SJSA1 (cell line): ENCODE measurements around the gene SOX18. TPM values are rescaled to one million over a fixed set of nuclear protein-coding genes. Genes with fewer than 3 reads are reported as not detected.
"Not testable (repeated sequence)": the region's sequence is repeated elsewhere in the genome, so short reads cannot be mapped to it uniquely, and the experiment has no call there.

Experiments
- DNase-seq, 2 experiments: peaks; one replicate each; pipeline ENCODE4 v3.0.0-alpha.2; 2015 to 2020; ENCODE audit warnings: low spot score in 2 of 2, low read depth in 1 of 2
- H3K27ac ChIP-seq: fragments of 250-450 bp; sonication (Bioruptor Pico); 2 replicates; pipeline ENCODE4 v1.5.1; 2020; ENCODE audit warnings: mild to moderate bottlenecking, moderate library complexity
- H3K27me3 ChIP-seq: fragments of 250-450 bp; sonication (Bioruptor Pico); replicated peaks from 2 replicates; pipeline ENCODE4 v1.5.1; 2020; ENCODE audit warnings: mild to moderate bottlenecking, moderate library complexity
- H3K36me3 ChIP-seq: fragments of 250-450 bp; sonication (Bioruptor Pico); 2 replicates; pipeline ENCODE4 v1.5.1; 2020; ENCODE audit warnings: mild to moderate bottlenecking
- H3K4me1 ChIP-seq: fragments of 250-450 bp; sonication (Bioruptor Pico); replicated peaks from 2 replicates; pipeline ENCODE4 v1.6.1; 2021; ENCODE audit warnings: mild to moderate bottlenecking
- H3K4me3 ChIP-seq: fragments of 250-450 bp; sonication (Bioruptor Pico); 2 replicates; pipeline ENCODE4 v1.5.1; 2020; ENCODE audit warnings: mild to moderate bottlenecking
- H3K9me3 ChIP-seq: fragments of 250-450 bp; sonication (Bioruptor Pico); replicated peaks from 2 replicates; pipeline ENCODE4 v1.5.1; 2020; ENCODE audit warnings: mild to moderate bottlenecking
- total RNA-seq: library from RNA; depleted of rRNA; stranded (reverse); fragments of >200 nt; shearing (Covaris generic); gene quantifications from 2 replicates; pipeline ENCODE4 v1.2.3, GENCODE V29; 2014

The SOX18 gene
- total RNA-seq, 1 experiment from 2014 or later, result 70.0 TPM

GRCh38 chr20:64029293-64030117 lies 19.9 kb downstream of the SOX18 start:
- DNase-seq, result no peak
- no peaks in the 10 kb centered on the region for H3K27me3 ChIP-seq
- no peak overlapping the region for H3K27ac ChIP-seq
- no peaks in the 10 kb centered on the region for H3K4me1 ChIP-seq
- H3K4me3 ChIP-seq, result no peak overlapping the region
- peaks cover 86% of the 10 kb centered on the region for H3K36me3 ChIP-seq
- no peaks in the 10 kb centered on the region for H3K9me3 ChIP-seq

GRCh38 chr20:64027981-64028685 lies 21.3 kb downstream of the SOX18 start:
- no peaks in the 10 kb centered on the region for H3K4me1 ChIP-seq
- H3K4me3 ChIP-seq, result no peak overlapping the region
- no peaks in the 10 kb centered on the region for H3K27me3 ChIP-seq
- no peak overlapping the region for H3K27ac ChIP-seq
- no peak for DNase-seq
- H3K36me3 ChIP-seq, result peaks cover 93% of the 10 kb centered on the region
- H3K9me3 ChIP-seq, result no peaks in the 10 kb centered on the region

- Histone ChIP-seq H3K4me3 (no peak overlapping the region), H3K9me3 (no peaks in the 10 kb centered on the region), H3K4me1 (no peaks in the 10 kb centered on the region), H3K27me3 (no peaks in the 10 kb centered on the region), H3K27ac (no peak overlapping the region), H3K36me3 (peaks cover 89% of the 10 kb centered on the region)
- no peak for DNase-seq
These were observed 23.5 kb downstream of the SOX18 start for GRCh38 chr20:64025826-64026412.

GRCh38 chr20:64025101-64025825 lies 24.2 kb downstream of the SOX18 start:
- Histone ChIP-seq H3K27ac (no peak overlapping the region), H3K36me3 (peaks cover 85% of the 10 kb centered on the region)

GRCh38 chr20:64024141-64024990 lies 25.1 kb downstream of the SOX18 start:
- Histone ChIP-seq H3K4me3 (no peak overlapping the region), H3K4me1 (no peaks in the 10 kb centered on the region), H3K27me3 (no peaks in the 10 kb centered on the region), H3K9me3 (no peaks in the 10 kb centered on the region), H3K36me3 (peaks cover 88% of the 10 kb centered on the region), H3K27ac (no peak overlapping the region)
- DNase-seq, result no peak

More at GRCh38 chr20:64025101-64025825, 24.2 kb downstream of the SOX18 start:
- no peaks in the 10 kb centered on the region for H3K9me3 ChIP-seq
- H3K4me1 ChIP-seq, result no peaks in the 10 kb centered on the region
- H3K27me3 ChIP-seq, result no peaks in the 10 kb centered on the region
- H3K4me3 ChIP-seq, result no peak overlapping the region
- DNase-seq, result no peak

- peaks cover 86% of the 10 kb centered on the region for H3K36me3 ChIP-seq
- H3K9me3 ChIP-seq, result no peaks in the 10 kb centered on the region
- H3K27me3 ChIP-seq, result no peaks in the 10 kb centered on the region
- no peak overlapping the region for H3K27ac ChIP-seq
- no peaks in the 10 kb centered on the region for H3K4me1 ChIP-seq
- no peak overlapping the region for H3K4me3 ChIP-seq
- no peak for DNase-seq
These were observed 25.9 kb downstream of the SOX18 start for GRCh38 chr20:64023361-64024140.

GRCh38 chr20:64022671-64023360 lies 26.6 kb downstream of the SOX18 start:
- Histone ChIP-seq H3K4me3 (no peak overlapping the region), H3K4me1 (no peaks in the 10 kb centered on the region), H3K27ac (no peak overlapping the region), H3K36me3 (peaks cover 84% of the 10 kb centered on the region), H3K27me3 (no peaks in the 10 kb centered on the region), H3K9me3 (no peaks in the 10 kb centered on the region)
- DNase-seq, result no peak

- peaks cover 78% of the 10 kb centered on the region for H3K36me3 ChIP-seq
- no peak for DNase-seq
- H3K27me3 ChIP-seq, result no peaks in the 10 kb centered on the region
- no peaks in the 10 kb centered on the region for H3K9me3 ChIP-seq
- no peak overlapping the region for H3K4me3 ChIP-seq
- no peak overlapping the region for H3K27ac ChIP-seq
- no peaks in the 10 kb centered on the region for H3K4me1 ChIP-seq
These were observed 28.1 kb downstream of the SOX18 start for GRCh38 chr20:64021124-64021975.

GRCh38 chr20:64015635-64016034 lies 33.8 kb downstream of the SOX18 start:
- H3K9me3 ChIP-seq, result no peaks in the 10 kb centered on the region
- no peak overlapping the region for H3K4me3 ChIP-seq
- no peak for DNase-seq
- H3K27ac ChIP-seq, result no peak overlapping the region
- H3K36me3 ChIP-seq, result peaks cover 69% of the 10 kb centered on the region
- no peaks in the 10 kb centered on the region for H3K4me1 ChIP-seq
- H3K27me3 ChIP-seq, result no peaks in the 10 kb centered on the region

GRCh38 chr20:64012385-64013154 lies 36.9 kb downstream of the SOX18 start:
- not testable (repeated sequence) for H3K9me3 ChIP-seq, DNase-seq, H3K27me3 ChIP-seq, H3K27ac ChIP-seq, H3K4me1 ChIP-seq, H3K4me3 ChIP-seq
- H3K36me3 ChIP-seq, result peaks cover 71% of the 10 kb centered on the region

GRCh38 chr20:64011366-64011779 lies 38.1 kb downstream of the SOX18 start:
- H3K9me3 ChIP-seq, result 0 out of 2 replicates have a peak, but pooled peaks cover 2% of the 10 kb centered on the region

More at GRCh38 chr20:64011366-64011779, 38.1 kb downstream of the SOX18 start:
- Histone ChIP-seq H3K27me3 (no peaks in the 10 kb centered on the region), H3K27ac (no peak overlapping the region), H3K4me3 (no peak overlapping the region), H3K36me3 (peaks cover 74% of the 10 kb centered on the region), H3K4me1 (no peaks in the 10 kb centered on the region)
- no peak for DNase-seq
